NCI-H2107 treated with DMSO at 0.1 percent for 48 hours (cell line): ENCODE measurements around the gene CLHC1.

Source experiments
- DNase-seq: peaks from one replicate; lab custom pipeline; 2025; ENCODE audit not compliant: unreplicated experiment; lab: John Stamatoyannopoulos, UW

Gene CLHC1

DNA sequence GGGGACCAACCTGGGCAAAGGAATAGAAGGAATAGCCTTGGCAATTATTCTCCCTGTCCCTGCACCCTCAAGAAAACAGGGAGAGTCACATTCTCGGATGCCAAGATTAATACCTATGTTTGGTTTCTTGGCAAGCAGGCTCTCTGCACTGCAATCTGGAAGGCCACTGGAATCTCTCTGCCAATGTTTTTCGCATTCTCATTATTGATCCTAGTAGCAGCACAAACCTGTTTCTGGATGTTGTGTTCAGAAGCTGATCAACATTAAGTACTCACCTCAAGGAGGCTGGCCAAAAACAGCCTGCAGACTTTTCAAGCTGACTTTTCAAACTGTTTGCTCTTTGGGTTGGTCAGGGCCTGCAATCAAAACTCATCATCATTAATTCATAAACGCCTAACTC is 62.2 kb downstream of the CLHC1 start:
- DNase-seq = no peak

DNA sequence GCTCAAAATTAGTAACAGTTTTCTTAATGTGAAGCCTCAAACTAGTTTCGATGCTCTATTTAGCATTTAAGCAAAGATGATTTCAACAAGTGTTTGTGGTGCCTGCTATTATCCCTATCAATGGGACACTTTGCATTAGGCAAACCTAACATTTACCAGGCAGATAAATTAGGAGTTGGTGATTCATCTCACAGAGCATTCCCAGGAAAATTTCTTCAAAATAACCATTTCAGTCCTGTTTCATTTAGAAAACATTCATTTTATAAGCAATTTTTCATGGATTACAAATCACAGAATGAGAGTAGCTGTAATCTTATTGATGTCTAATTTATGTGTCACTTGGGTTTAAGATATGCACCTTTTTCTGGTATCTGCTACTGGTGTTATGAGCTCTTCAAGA is 62.7 kb downstream of the CLHC1 start:
- no peak for DNase-seq

DNA sequence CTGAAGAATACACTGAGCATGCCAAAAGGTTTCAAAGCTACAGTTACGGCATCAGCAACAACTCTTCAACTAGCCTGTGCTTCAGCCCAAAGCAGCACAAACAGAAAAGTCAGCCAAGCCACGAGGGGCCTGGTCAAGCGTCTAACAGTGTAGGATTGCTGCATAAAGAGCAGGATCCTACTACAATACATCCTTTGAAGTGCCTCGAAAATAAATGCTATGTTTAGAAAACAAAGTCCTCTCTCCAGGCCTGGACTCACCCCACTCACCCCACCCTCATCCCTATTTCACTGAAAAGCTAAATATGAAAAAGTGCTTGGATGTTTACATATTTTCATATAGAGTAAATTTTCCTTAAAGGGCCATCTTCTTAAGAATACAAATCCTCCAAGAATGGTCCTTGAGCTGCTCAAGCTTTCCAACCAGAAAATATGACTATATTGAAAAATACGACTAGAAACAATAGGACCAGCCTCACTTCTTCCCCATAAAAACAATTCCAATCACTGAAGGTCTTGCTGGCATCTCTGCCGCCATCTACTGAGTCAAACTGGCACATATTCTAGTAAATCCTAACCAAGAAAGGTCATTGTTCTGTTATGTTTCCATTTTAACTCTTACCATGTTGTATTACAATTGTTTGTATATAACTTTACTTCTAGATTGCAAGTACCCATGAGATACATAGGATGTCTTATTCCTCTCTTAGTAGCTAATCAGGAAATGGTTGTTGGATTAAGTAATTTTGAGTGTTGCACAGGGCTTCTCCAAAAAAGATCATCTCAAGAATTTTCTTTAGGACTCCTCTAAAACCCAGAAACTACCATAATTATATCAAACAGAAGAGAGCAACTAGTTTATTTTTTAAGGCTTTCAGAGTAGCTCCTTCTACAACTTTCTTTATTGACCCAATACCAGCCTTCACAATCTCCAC is 63.6 kb downstream of the CLHC1 start:
- peak; percentile 72 for DNase-seq

DNA sequence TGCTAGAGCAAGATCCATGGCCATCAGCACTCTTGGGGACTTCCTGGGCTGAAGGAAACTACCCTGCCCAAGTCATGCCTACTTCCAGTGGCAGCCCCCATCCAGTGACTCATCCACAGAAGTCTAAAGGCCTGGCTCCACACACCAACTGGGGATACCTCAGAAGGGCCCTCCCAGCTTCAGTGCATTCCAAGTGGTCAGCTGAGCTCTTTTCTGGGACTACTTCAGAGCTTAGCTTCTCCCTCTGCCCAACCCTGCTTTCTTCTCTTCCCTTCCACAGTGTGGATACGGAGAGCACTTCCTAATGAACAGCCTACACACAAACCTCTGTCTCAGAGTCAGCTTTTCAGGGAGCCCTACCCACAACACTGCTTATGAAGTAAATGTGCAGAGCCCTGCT is 66.5 kb downstream of the CLHC1 start:
- no peak for DNase-seq

DNA sequence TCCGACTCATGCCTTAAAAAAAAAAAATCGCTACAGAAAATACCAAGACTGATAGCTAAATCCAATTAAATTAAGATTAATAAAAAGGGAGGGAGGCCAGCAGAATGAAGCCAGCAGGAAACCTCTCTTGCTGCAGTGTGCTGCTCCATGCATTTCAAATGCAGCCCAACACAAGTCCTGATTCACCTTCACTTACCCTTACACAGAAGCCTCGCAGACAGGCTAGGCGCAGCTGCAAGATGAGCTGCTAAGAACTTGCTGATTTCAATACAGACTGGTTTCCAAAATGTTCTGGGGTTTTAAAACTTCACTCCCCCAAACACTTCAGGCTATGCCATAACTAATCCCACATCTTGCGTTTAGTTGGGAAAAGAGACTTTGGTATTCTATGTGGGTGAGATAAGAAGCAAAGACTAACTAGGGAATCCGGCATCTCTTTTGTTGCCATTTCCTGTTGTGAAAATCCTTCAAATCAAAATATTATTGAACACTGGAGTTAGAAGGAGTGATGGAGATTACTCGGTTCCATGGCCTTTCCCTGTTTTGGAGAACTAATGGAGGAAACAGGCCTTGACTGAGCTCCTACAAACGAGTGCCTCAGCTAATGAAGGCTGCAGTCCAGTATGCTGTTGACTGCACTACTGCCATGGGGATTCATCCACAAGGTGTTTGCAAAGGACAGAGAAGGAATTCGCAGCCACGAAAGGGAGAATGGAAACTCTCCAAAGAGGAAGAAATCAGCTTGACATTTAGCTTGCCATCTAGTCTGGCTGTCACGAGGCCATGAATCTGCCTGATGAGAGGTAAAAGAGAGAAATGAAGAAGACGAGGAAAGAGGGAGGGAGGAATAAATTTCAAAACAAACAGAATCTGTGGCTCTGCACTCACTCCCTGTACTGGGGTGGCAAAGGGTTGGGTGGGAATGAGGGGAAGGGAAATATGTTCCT is 67.3 kb downstream of the CLHC1 start:
- no peak for DNase-seq

DNA sequence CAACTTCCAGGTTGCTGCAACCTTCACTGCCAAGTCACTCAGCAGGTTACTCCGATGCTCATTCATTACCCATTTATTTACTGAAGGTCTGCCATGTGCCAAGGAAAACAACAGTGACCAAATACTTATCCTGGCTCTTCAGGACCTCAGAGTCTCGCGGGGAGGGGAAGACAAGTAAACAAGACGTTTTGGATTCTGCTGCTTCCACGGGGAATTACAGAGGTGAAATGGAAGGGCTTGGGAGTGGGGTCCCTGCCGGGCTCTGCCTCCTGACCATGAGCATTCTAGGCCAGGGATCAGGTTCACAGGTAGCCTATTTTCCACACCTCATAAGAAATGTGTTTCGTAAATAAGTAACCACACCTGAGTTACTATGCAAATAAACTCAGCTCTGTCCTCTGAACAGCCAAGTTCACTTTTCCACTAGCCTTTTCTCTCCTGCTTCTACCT is 68.1 kb downstream of the CLHC1 start:
- DNase-seq = no peak

DNA sequence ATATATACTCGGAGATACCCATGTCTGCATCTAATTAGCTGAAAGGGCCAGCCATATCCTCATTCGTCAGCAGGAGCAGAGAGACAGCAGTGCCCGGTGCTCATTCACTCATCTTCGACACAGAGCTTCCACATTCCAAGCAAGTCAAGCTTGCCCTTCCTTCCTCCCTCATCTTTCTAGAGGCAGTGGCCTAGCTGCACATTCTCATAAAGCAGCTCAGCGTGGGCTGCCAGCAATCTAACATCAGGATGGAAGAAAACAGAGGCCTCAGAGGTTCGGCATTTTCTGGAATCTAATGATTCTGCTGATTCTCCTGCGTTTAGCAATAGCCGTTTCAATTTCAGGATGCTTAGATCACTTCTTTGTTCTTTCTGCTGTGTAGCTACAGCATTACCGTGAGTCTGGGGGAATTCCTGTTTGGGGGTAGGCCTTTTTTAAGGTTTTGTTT is 68.8 kb downstream of the CLHC1 start:
- DNase-seq = no peak

DNA sequence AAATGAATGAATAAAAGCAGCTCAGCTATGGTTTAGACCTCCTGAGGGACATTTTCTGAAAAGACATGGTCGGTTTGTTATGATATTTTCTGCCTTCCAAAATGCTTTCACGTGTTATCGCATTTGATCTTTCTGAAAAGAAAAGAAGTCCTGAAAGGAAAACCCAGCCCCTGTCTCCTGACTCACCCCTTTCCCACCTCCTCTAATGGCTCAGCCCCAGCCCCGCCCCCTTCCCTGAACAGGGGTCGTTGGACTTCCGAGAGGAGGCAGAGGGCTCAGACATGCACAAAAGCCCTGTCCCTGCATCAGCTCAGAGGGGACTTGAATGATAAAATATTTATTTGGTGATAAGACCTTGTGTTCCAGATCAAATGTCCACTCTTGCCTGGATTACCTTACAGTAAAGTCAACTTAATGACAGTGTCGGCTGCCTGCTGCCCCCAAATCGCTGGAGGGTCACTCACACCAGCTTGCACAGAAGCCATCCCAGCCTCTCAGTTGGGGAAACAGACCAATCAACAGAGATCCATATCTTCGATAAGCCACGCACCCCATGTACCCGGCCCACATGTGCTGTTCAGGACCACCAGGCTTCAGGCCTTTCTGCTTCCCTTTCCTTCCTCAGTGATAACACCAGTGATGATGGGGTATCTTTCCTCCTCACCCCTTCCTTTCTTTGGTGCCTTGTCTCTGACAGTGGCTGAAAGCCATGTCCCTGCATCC is 69.6 kb downstream of the CLHC1 start:
- DNase-seq = no peak

DNA sequence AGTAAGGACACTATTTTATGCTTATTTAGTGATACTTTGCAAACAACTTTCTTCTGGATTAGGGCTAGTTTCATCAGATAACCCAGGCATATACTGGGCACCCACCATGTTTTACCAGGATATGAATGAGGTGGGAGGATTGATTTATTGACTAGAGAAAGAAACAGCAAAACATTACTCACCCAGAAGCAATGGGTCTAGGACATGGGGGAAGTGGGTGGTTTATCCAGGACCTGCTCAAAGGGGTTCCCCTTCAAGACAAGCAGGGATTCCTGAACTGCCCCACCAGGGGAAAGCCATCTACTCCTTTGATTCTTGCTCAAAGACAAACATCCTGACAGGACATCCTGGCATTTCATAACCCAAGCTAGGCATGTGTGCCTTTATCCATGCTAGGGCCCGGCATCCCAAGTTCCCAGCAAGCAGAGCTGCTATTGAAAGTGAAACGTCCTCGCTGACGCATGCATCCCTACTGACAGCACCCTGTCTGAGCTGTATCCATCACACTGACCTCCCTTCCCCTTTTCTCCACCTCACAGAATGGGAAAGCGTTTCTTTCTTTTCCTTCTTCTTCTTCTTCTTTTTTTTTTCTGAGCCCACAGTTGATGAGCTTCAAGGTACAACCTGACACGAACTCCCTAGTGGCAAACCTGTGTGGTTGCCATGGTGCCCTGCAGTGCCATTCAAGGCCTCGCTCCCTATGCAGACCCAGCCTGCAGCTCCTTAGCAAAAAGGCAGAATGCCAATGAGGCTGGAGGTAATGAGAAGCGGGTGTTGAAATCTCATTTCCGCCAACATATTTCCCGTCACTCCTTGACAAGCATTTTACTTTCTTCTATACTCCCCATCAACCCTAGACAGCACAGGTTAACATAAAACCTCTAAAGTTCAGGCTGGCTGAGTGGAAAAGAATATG is 70.5 kb downstream of the CLHC1 start:
- DNase-seq = no peak

DNA sequence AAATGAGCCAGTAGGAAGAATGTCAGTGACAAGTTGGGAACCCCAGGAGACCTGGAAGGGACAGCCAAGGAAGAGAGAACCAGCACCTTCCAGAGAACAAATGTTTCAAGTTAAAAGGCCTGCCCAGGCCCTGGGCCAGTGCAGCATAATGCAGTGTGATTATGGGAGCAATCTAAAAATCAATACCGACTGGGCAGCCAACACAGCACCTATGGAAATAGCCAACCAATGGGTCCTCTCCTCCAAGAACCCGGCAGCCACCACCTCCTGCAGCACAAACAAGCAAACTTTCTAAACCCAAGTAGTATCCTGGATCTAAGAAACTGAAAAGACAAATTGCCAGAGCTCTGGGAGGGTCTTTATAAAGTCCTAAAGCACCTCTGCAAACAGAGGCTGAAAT is 71.7 kb downstream of the CLHC1 start:
- no peak for DNase-seq

DNA sequence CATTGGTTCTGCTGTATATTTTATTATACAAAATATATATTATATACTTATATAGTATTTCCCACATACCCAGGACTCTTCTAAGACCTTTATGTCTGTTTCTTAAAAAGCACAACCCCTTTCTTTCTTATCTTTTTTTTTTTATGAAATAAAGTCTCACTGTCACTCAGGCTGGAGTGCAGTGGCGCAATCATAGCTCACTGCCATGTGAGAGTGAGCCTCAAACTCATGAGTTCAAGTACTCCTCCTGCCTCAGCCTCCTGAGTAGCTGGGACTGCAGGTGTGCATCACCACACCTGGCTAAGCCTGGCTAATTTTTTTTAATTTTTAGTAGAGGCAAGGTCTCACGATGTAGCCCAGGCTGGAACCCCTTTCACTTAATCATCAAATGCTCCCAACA is 72.3 kb downstream of the CLHC1 start:
- no peak for DNase-seq

DNA sequence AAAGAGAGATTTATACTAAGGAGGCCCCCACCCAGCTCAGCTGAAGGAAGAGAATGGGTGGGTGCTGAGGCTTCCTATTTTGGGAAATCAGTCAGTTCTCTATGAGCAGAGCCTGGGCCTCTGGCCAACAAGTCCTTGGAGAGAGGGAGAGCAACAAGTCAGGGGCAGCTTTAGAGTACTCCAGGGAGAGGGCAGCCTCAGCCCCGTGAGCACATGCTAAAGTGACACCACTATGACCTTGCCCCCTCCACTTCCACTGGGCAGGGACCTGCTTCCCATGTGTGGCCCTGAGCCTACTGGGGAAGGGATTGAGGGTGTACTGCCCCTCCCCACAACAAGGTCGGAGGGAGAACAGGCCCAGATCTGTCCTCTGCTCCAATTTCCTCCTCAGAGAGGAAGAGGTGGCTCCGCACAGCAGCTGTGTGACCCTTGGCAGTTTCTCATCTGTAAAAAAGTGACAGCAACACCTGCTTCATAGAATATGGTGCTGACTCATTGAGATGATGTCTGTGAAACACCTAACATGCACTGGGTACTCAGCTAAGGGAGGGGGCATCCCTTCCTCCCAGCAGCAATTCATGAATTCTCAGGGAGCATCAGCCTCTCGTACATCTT is 72.9 kb downstream of the CLHC1 start:
- DNase-seq = no peak

DNA sequence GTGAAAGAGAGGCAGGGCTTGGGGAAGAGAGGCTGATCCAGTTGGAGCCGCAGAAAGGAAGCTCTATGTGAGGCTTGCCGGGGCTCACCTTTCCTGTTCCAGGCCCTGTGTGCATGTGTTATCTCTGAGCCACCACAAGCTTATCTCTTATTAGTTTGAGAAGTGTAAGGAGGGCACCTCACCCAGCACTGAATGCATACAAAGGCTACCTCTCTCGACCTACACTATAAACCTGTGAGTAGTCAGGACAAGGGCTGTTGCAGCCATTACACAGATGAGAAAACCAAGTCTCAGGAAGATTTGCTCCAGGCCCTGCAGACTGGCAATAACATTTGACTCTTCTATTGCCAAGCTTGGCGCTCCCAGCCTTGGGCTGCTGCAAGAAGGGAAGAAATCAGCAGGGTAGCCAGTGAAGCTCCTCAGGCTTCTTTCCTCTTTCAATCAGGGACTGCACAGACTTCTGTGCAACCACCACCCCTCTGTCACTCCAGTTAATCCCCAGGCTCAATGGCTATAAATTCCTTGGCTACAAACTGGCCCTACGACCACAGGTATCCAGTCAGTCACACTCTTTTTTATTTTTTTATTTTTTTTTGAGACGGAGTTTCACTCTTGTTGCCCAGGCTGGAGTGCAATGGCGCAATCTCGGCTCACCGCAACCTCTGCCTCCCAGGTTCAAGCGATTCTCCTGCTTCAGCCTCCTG is 73.8 kb downstream of the CLHC1 start:
- no peak for DNase-seq

DNA sequence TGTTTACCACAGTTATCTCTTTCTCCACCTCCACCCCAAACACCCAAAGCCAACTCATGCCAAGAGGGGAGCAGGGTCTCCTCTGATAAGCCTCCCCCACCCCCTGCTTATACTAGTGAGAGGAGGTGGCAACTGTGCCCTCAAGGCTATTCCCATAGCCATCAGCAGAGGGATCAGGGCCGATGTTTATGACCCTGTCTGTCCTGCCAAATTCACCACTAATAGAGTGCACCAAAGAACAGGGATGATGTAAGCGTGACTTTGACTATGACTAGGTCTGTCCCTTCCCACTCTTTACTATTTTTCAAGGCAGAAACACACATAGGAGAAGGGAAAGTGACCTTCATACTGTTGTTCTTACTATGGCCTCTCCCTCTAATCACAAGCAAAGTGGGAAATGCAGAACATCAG is 74.6 kb downstream of the CLHC1 start:
- DNase-seq = no peak

DNA sequence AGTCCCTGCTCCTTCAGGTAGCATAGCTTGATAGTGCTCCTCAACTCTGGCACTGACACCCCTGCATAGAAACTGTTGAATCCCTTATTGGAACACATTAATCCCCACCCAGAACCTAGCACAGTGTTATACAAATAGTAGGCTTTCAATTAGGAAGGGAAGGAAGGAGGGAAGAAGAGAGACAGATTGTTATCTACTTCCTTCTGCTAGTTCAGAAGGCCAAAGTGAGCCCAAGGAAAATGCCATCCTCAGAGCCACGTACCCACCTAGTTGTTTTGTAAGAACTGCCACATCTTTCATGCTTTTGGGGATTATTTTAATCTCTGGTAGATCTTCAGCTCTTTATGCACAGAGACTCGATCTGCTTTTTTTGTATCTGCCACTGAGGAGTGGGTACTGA is 75.1 kb downstream of the CLHC1 start:
- no peak for DNase-seq

DNA sequence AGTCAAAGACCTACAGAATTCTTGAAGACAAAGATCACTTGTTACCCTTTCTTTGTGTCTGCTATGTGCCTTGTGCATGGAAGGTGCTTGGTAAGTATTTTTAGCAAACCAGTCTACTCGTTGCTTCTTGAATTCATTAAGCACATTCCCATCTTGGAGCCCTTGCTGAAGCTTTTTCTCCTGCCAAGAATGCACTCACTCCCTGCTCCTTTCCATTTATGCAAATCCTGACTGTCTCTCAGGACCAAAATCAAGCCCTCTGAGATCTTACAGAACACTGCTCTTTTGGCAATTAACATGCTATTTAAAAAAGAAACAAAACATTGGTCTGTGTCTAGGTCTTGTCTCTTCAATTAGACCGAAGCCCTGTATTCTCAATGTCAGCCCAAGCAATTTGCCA is 75.8 kb downstream of the CLHC1 start:
- DNase-seq = no peak

DNA sequence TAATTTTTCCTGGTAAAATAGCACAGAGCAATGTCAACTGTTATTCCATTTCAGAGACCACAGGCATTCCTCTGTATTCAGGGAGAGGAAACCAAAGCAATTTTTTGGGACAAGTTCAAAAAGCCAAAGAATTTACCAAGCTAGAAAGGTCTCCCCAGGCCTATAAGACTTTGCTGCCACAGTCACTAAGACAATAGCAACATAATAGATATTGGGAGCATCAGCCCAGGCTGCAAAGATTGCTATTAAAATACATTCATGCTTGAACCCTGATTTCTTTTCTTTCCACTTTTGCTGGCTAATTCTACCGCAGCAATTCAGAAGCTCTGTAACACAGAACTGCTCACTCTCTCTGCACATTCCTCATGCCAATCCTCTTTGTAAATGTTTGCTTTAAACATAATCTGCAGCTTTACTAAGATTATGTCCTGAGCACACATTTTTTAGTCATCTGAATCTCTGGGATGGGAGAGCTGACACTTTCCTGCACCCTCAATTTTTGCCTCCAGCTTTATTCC is 76.3 kb downstream of the CLHC1 start:
- DNase-seq = no peak

DNA sequence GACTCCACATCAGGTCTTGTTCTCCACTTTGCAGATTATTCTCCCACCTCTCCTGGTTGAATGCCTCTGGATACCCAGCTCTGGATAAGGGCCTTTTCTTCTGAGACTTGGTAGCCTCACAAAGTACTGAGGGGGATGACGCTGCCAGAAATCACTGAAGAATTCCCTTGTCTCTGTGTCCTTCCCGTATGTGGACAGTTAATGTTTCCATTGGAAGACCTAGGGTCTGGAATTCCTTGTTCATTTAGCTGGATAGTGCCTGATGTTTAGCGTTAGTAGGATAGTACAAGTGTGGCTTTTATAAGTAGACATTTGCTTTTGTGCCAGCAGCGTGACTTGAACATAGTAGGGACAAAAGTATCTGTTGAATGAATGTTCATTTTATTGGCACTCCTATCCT is 76.9 kb downstream of the CLHC1 start:
- no peak for DNase-seq

DNA sequence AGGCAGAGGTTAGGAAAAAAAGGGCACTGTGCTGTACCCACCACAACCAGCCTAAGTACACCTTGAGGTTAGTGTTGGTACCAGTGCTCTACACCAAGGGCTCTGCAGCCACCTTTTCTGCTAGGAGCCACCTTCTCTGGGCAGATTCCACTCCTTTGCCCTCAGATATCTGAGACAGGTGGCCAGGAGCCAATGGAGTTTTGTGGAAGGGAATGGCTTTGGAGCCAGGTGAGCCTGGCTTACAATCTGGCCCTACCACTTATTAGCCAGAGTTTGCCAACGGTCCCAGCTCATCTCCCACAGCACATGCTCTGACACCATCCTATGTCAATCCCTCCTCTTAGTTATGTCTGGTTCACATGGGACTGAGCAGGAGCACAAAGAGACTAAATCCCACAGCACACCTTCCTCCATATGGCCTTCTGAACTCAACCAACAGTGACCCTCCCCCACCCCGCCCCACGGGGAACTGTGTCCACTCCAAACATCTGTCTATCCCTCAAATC is 77.5 kb downstream of the CLHC1 start:
- DNase-seq = no peak
